A549 (cell line): ENCODE measurements around the gene FOCAD. TPM values are rescaled to one million over a fixed set of nuclear protein-coding genes. Genes with fewer than 3 reads are reported as not detected.

Experiments
- ATAC-seq, 2 experiments: fragments of 200-7000 bp in 1 of 2; fragments of >200 bp in 1 of 2; cut with Nextera tagmentation in 1 of 2; cut with Tn5 transposase in 1 of 2; 3 replicates each; pipeline versions ENCODE4 v1.8.0 to v1.9.1; 2018 to 2020; ENCODE audit warnings: mild to moderate bottlenecking in 1 of 2, moderate library complexity in 1 of 2
- CTCF ChIA-PET: fragments of 300-600 bp; sonication (Branson Sonifier 250); formaldehyde crosslinking; extraction: SDS; loops from one replicate; lab custom pipeline; 2021; ENCODE audit warnings: antibody characterized with exemption, inconsistent platforms; lab: Yijun Ruan, JAX
- POLR2A ChIA-PET: fragments of 350-600 bp; formaldehyde crosslinking; extraction: SDS; loops from one replicate; lab custom pipeline; 2021; ENCODE audit warnings: antibody characterized with exemption, inconsistent platforms; lab: Yijun Ruan, JAX
- DNase-seq, 2 experiments: peaks; one replicate each; pipeline versions ENCODE4 v3.0.0 to v3.0.0-alpha.2; 2011 to 2016; ENCODE audit warnings: low read depth in 1 of 2, low spot score in 1 of 2
- FAIRE-seq: peaks from 2 replicates; lab custom pipeline; 2011; peaks lifted over from hg19 to GRCh38; lab: Jason Lieb, UNC
- H3K27ac ChIP-seq, 2 experiments: fragments of >200 bp; sonication (Bioruptor Twin); formaldehyde crosslinking; 3 replicates each; pipeline ENCODE4 v1.5.1; 2016 to 2017
- H3K4me1 ChIP-seq: fragments of >200 bp; sonication (Bioruptor Twin); formaldehyde crosslinking; 3 replicates; pipeline ENCODE4 v1.6.1; 2016
- H3K4me2 ChIP-seq: fragments of >200 bp; sonication (Bioruptor Twin); formaldehyde crosslinking; 3 replicates; pipeline ENCODE4 v1.6.1; 2016
- H3K4me3 ChIP-seq: fragments of >200 bp; sonication (Bioruptor Twin); formaldehyde crosslinking; 3 replicates; pipeline ENCODE4 v1.5.1; 2016
- H3K9me3 ChIP-seq: fragments of >200 bp; sonication (Bioruptor Twin); formaldehyde crosslinking; 3 replicates; pipeline ENCODE4 v1.6.1; 2016
- CEBPB ChIP-seq, 2 experiments: fragments of >200 bp in 1 of 2; sonication (Bioruptor Twin) in 1 of 2; formaldehyde crosslinking in 1 of 2; IDR thresholded peaks; 2 replicates each; pipeline ENCODE4 v1.6.1; 2012 to 2016
- EHF ChIP-seq: fragments of 250-450 bp; sonication (Bioruptor Pico); IDR thresholded peaks from 2 replicates; pipeline ENCODE4 v1.5.0; 2020; ENCODE audit warnings: mild to moderate bottlenecking
- ESRRA ChIP-seq: fragments of 150-350 bp; IDR thresholded peaks from 2 replicates; pipeline ENCODE4 v1.6.1; 2014; ENCODE audit warnings: mild to moderate bottlenecking, low read length, borderline replicate concordance
- FOSB ChIP-seq: fragments of 250-450 bp; sonication (Bioruptor Pico); IDR thresholded peaks from 2 replicates; pipeline ENCODE4 v1.5.0; 2020; ENCODE audit warnings: mild to moderate bottlenecking, moderate library complexity
- FOSL2 ChIP-seq, 2 experiments: fragments of 450-650 bp in 1 of 2; fragments of >200 bp in 1 of 2; sonication (Bioruptor Twin) in 1 of 2; formaldehyde crosslinking; IDR thresholded peaks; 2 replicates each; pipeline versions ENCODE4 v1.5.0 to v1.6.1; 2016 to 2020; ENCODE audit warnings: mild to moderate bottlenecking in 1 of 2, moderate library complexity in 1 of 2
- GATA3 ChIP-seq: IDR thresholded peaks from 2 replicates; pipeline ENCODE4 v1.6.1; 2012; ENCODE audit warnings: borderline replicate concordance
- HEYL ChIP-seq: fragments of 250-450 bp; sonication (Bioruptor Pico); IDR thresholded peaks from 2 replicates; pipeline ENCODE4 v1.8.0; 2021; ENCODE audit warnings: mild to moderate bottlenecking, moderate library complexity
- KDM1A ChIP-seq: fragments of 200-600 bp; sonication (generic); IDR thresholded peaks from 2 replicates; pipeline ENCODE4 v1.6.1; 2016; ENCODE audit warnings: low read depth, mild to moderate bottlenecking
- MAFK ChIP-seq: fragments of 450-650 bp; IDR thresholded peaks from 2 replicates; pipeline ENCODE4 v1.6.1; 2014; ENCODE audit not compliant: partially characterized antibody
- NPAS2 ChIP-seq: fragments of 250-450 bp; sonication (Bioruptor Pico); IDR thresholded peaks from 2 replicates; pipeline ENCODE4 v1.8.0; 2022; ENCODE audit warnings: mild to moderate bottlenecking, moderate library complexity, borderline replicate concordance
- PHF8 ChIP-seq: fragments of 200-600 bp; sonication (generic); IDR thresholded peaks from 2 replicates; pipeline ENCODE4 v1.6.1; 2016; ENCODE audit warnings: low read depth, mild to moderate bottlenecking, antibody characterized with exemption, moderate library complexity, borderline replicate concordance
- POLR2A ChIP-seq: IDR thresholded peaks from 2 replicates; pipeline ENCODE4 v1.6.1; 2012; ENCODE audit warnings: mild to moderate bottlenecking, low read length
- SREBF2 ChIP-seq: fragments of 450-650 bp; IDR thresholded peaks from 2 replicates; pipeline ENCODE4 v1.6.1; 2014; ENCODE audit warnings: mild to moderate bottlenecking, moderate library complexity
- ZFP36 ChIP-seq: fragments of 450-650 bp; IDR thresholded peaks from 2 replicates; pipeline ENCODE4 v1.6.1; 2014; ENCODE audit warnings: borderline replicate concordance; ENCODE audit not compliant: partially characterized antibody
- WGBS: methylation state at CpG from one replicate; pipeline ENCODE4 v1.1.6; 2017; ENCODE audit errors: missing lambda C conversion rate; 5-methylcytosine and 5-hydroxymethylcytosine counted together
- polyA plus RNA-seq, 4 experiments: library from polyadenylated mRNA; depleted of rRNA in 3 of 4; stranded (reverse); fragments of >200 nt; fragmentation: RNase III in 1 of 4; extraction: RNeasy Plus Mini Kit Qiagen cat#74134 plus additional on column Dnase treatment in 1 of 4; gene quantifications; 2 replicates in 3 of 4; 3 replicates in 1 of 4; pipeline ENCODE4 v1.2.3, GENCODE V29; 2011 to 2017
- TF ChIP-seq, protein P1 (sequence below): fragments of >200 bp; sonication (Bioruptor Twin); formaldehyde crosslinking; IDR thresholded peaks from 2 replicates; pipeline ENCODE4 v1.6.1; 2016
- TF ChIP-seq, protein P2 (sequence below): fragments of 250-450 bp; sonication (Bioruptor Pico); IDR thresholded peaks from 2 replicates; pipeline ENCODE4 v1.5.0; 2021; ENCODE audit warnings: mild to moderate bottlenecking, moderate library complexity, borderline replicate concordance
- TF ChIP-seq, protein P3 (sequence below): fragments of >200 bp; sonication (Bioruptor Twin); formaldehyde crosslinking; IDR thresholded peaks from 3 replicates; pipeline ENCODE4 v1.5.1; 2016
- TF ChIP-seq, protein P4 (sequence below): fragments of 250-450 bp; sonication (Bioruptor Pico); IDR thresholded peaks from 2 replicates; pipeline ENCODE4 v1.5.0; 2020; ENCODE audit warnings: low read depth, mild to moderate bottlenecking, moderate library complexity
- TF ChIP-seq, protein P5 (sequence below): fragments of 450-650 bp; IDR thresholded peaks from 2 replicates; pipeline ENCODE4 v1.6.1; 2014; ENCODE audit warnings: antibody characterized with exemption
- TF ChIP-seq, protein P6 (sequence below): IDR thresholded peaks from 2 replicates; pipeline ENCODE4 v1.6.1; 2012
- TF ChIP-seq, protein P7 (sequence below): IDR thresholded peaks from 2 replicates; pipeline ENCODE4 v1.6.1; 2012; ENCODE audit warnings: low read depth, borderline replicate concordance

The FOCAD gene
- polyA plus RNA-seq, 2 of the 4 experiments (the other 2 are of a cell fraction): 22.0 to 53.8 TPM

DNA sequence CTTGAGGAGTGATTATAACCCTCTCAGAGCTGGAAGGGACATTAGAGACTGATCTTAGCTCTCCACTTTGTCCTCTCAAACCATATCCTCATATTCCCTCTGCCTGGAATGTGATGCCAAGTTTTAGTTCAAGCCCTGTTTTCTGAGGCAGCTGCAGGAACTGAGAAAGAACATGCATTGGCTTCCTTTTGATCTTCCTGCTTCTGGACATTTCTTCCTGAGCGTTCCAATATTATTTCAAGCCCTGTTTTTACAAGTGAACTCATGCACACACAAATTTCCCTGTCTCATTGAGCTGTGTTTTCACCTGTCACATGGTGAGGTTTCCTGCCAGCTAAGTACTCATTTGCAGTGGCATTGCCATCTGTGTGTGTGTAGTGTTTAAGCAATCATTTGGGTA, 17.0 kb downstream of the FOCAD start:
- Histone ChIP-seq H3K4me2 (no peak overlapping the region), H3K4me3 (no peak overlapping the region)
- ATAC-seq (no peak), DNase-seq (no peak)
- POLR2A ChIA-PET: interaction anchor here (0.6 to 3.5 kb wide), 2 partner anchors 9 to 17 kb away, joined by 8 to 14 read pairs; partner anchors contain the start of gene FOCAD
- TF ChIP-seq SREBF2: no peak
- TF ChIP-seq, protein P1, sequence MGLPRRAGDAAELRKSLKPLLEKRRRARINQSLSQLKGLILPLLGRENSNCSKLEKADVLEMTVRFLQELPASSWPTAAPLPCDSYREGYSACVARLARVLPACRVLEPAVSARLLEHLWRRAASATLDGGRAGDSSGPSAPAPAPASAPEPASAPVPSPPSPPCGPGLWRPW: no peak
- TF ChIP-seq, protein P2, sequence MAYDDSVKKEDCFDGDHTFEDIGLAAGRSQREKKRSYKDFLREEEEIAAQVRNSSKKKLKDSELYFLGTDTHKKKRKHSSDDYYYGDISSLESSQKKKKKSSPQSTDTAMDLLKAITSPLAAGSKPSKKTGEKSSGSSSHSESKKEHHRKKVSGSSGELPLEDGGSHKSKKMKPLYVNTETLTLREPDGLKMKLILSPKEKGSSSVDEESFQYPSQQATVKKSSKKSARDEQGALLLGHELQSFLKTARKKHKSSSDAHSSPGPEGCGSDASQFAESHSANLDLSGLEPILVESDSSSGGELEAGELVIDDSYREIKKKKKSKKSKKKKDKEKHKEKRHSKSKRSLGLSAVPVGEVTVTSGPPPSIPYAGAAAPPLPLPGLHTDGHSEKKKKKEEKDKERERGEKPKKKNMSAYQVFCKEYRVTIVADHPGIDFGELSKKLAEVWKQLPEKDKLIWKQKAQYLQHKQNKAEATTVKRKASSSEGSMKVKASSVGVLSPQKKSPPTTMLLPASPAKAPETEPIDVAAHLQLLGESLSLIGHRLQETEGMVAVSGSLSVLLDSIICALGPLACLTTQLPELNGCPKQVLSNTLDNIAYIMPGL (CRISPR knock-in tag): no peak
- TF ChIP-seq, all 56 proteins: peak for 0
- no peak for FAIRE-seq
- CTCF ChIA-PET: interaction anchor here (1.9 kb wide), 1 partner anchor 76 kb away, joined by 6 read pairs; no protein-coding TSS in a partner anchor
- WGBS: 50% methylated on average over 1 of the region's 1 CpG
- Histone ChIP-seq H3K9me3 (no peaks in the 10 kb centered on the region), H3K27ac (no peak overlapping the region), H3K4me1 (peaks cover 9% of the 10 kb centered on the region; the same call in 2 of the 3 replicates)

DNA sequence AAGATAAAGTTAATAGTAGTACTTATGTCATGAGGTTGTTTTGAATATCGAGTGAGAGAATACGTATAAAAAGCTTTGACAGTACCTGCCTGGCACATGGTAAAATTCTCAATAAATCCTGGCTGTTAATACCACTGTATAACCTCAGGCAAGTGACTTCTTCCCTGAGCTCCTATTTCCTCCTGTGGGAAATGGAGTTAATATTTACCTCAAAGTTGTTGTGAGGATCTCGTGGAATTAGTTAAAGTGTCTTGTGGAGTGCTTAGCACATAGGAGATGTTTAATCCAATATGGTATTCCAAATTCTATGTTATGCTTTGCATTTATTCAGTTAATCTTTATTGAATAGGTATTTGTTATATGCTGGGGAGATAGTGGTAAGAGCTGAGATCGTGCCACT, 18.5 kb downstream of the FOCAD start:
- ChIA-PET POLR2A (interaction anchor here (3.5 kb wide), 1 partner anchor 18 kb away, joined by 14 read pairs; the partner anchor contains the start of gene FOCAD), CTCF (interaction anchor here (1.9 kb wide), 1 partner anchor 78 kb away, joined by 6 read pairs; no protein-coding TSS in a partner anchor)
- FAIRE-seq: no peak
- Histone ChIP-seq H3K27ac (no peak overlapping the region), H3K4me2 (0 out of 3 replicates have a peak overlapping the region, but pooled peaks have one; percentile 0), H3K4me1 (peaks cover 9% of the 10 kb centered on the region; the same call in 2 of the 3 replicates), H3K4me3 (no peak overlapping the region), H3K9me3 (no peaks in the 10 kb centered on the region)
- no peak for DNase-seq
- TF ChIP-seq NPAS2: no peak
- TF ChIP-seq, protein P3, sequence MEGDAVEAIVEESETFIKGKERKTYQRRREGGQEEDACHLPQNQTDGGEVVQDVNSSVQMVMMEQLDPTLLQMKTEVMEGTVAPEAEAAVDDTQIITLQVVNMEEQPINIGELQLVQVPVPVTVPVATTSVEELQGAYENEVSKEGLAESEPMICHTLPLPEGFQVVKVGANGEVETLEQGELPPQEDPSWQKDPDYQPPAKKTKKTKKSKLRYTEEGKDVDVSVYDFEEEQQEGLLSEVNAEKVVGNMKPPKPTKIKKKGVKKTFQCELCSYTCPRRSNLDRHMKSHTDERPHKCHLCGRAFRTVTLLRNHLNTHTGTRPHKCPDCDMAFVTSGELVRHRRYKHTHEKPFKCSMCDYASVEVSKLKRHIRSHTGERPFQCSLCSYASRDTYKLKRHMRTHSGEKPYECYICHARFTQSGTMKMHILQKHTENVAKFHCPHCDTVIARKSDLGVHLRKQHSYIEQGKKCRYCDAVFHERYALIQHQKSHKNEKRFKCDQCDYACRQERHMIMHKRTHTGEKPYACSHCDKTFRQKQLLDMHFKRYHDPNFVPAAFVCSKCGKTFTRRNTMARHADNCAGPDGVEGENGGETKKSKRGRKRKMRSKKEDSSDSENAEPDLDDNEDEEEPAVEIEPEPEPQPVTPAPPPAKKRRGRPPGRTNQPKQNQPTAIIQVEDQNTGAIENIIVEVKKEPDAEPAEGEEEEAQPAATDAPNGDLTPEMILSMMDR: no peak
- no peak for TF ChIP-seq HEYL (CRISPR knock-in tag)
- TF ChIP-seq KDM1A: no peak
- no peak for TF ChIP-seq CEBPB (IDR thresholded peaks at IDR 0.05)
- TF ChIP-seq, protein P1: no peak
- no peak for TF ChIP-seq ESRRA
- TF ChIP-seq EHF (CRISPR knock-in tag): no peak
- TF ChIP-seq POLR2A: no peak
- TF ChIP-seq ZFP36: no peak
- TF ChIP-seq PHF8: no peak
- TF ChIP-seq MAFK: no peak
- TF ChIP-seq, protein P4, sequence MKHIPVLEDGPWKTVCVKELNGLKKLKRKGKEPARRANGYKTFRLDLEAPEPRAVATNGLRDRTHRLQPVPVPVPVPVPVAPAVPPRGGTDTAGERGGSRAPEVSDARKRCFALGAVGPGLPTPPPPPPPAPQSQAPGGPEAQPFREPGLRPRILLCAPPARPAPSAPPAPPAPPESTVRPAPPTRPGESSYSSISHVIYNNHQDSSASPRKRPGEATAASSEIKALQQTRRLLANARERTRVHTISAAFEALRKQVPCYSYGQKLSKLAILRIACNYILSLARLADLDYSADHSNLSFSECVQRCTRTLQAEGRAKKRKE: no peak
- TF ChIP-seq, protein P2 (CRISPR knock-in tag): no peak
- TF ChIP-seq, protein P5, sequence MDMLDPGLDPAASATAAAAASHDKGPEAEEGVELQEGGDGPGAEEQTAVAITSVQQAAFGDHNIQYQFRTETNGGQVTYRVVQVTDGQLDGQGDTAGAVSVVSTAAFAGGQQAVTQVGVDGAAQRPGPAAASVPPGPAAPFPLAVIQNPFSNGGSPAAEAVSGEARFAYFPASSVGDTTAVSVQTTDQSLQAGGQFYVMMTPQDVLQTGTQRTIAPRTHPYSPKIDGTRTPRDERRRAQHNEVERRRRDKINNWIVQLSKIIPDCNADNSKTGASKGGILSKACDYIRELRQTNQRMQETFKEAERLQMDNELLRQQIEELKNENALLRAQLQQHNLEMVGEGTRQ: no peak
- TF ChIP-seq, protein P6, sequence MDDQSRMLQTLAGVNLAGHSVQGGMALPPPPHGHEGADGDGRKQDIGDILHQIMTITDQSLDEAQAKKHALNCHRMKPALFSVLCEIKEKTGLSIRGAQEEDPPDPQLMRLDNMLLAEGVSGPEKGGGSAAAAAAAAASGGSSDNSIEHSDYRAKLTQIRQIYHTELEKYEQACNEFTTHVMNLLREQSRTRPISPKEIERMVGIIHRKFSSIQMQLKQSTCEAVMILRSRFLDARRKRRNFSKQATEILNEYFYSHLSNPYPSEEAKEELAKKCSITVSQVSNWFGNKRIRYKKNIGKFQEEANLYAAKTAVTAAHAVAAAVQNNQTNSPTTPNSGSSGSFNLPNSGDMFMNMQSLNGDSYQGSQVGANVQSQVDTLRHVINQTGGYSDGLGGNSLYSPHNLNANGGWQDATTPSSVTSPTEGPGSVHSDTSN: no peak
- TF ChIP-seq FOSL2 (IDR thresholded peaks at IDR 0.05): no peak
- TF ChIP-seq FOSL2 (CRISPR knock-in tag; IDR thresholded peaks at IDR 0.05): no peak
- TF ChIP-seq FOSB (CRISPR knock-in tag): no peak
- TF ChIP-seq GATA3: no peak
- TF ChIP-seq, protein P7, sequence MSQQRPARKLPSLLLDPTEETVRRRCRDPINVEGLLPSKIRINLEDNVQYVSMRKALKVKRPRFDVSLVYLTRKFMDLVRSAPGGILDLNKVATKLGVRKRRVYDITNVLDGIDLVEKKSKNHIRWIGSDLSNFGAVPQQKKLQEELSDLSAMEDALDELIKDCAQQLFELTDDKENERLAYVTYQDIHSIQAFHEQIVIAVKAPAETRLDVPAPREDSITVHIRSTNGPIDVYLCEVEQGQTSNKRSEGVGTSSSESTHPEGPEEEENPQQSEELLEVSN: no peak
- 65% methylated on average over 4 of the region's 4 CpGs for WGBS
- no peak for ATAC-seq
